Measurements from ENCODE around the gene PRR20C.
"Not testable (repeated sequence)": the region's sequence is repeated elsewhere in the genome, so short reads cannot be mapped to it uniquely, and the experiment has no call there.

The PRR20C gene

GRCh38 chr13:57148106-57148505, 5.8 kb upstream of the PRR20C start:
- not testable (repeated sequence) for H3K4me1 ChIP-seq (ENCODE audit: control insufficient read depth in 2 of 2, insufficient read depth in 2 of 2, low read length in 2 of 2); H3K27me3 ChIP-seq (ENCODE audit: control insufficient read depth in 2 of 2, insufficient read depth in 2 of 2, low read length in 2 of 2); H3K27ac ChIP-seq (ENCODE audit: low read depth in 2 of 2, low read length in 2 of 2); H3K9me3 ChIP-seq (ENCODE audit: control insufficient read depth in 2 of 2, low read length in 2 of 2); H3K4me3 ChIP-seq (ENCODE audit: low read length in 2 of 2); H3K36me3 ChIP-seq (ENCODE audit: control insufficient read depth in 2 of 2, insufficient read depth in 2 of 2, low read length in 2 of 2); H3K9ac ChIP-seq (ENCODE audit: low read depth in 1 of 2, low read length in 2 of 2)

- not testable (repeated sequence) for H3K36me3 ChIP-seq (ENCODE audit: control insufficient read depth in 2 of 2, insufficient read depth in 2 of 2, low read length in 2 of 2); H3K4me3 ChIP-seq (ENCODE audit: low read length in 2 of 2); H3K4me1 ChIP-seq (ENCODE audit: control insufficient read depth in 2 of 2, insufficient read depth in 2 of 2, low read length in 2 of 2); H3K27ac ChIP-seq (ENCODE audit: low read depth in 2 of 2, low read length in 2 of 2); H3K27me3 ChIP-seq (ENCODE audit: control insufficient read depth in 2 of 2, insufficient read depth in 2 of 2, low read length in 2 of 2); H3K9me3 ChIP-seq (ENCODE audit: control insufficient read depth in 2 of 2, low read length in 2 of 2); H3K9ac ChIP-seq (ENCODE audit: low read depth in 1 of 2, low read length in 2 of 2)
Measured at GRCh38 chr13:57160332-57160731, 6.5 kb downstream of the PRR20C start, which contains the start of gene PRR20D. PRR20D (plus strand) TSS chr13:57160632; CDS start chr13:57161019, 387 bp downstream.

- not testable (repeated sequence) for H3K4me1 ChIP-seq (ENCODE audit: control insufficient read depth in 2 of 2, insufficient read depth in 2 of 2, low read length in 2 of 2); H3K27ac ChIP-seq (ENCODE audit: low read depth in 2 of 2, low read length in 2 of 2); H3K36me3 ChIP-seq (ENCODE audit: control insufficient read depth in 2 of 2, insufficient read depth in 2 of 2, low read length in 2 of 2); H3K9me3 ChIP-seq (ENCODE audit: control insufficient read depth in 2 of 2, low read length in 2 of 2); H3K9ac ChIP-seq (ENCODE audit: low read depth in 1 of 2, low read length in 2 of 2); H3K27me3 ChIP-seq (ENCODE audit: control insufficient read depth in 2 of 2, insufficient read depth in 2 of 2, low read length in 2 of 2); H3K4me3 ChIP-seq (ENCODE audit: low read length in 2 of 2)
Measured at GRCh38 chr13:57166897-57167296, 13.0 kb downstream of the PRR20C start, which contains the start of gene PRR20E. PRR20E (plus strand) TSS chr13:57167197; CDS start chr13:57167584, 387 bp downstream.

GRCh38 chr13:57191667-57192066, 37.8 kb downstream of the PRR20C start:
- Histone ChIP-seq H3K36me3 (ENCODE audit: control insufficient read depth in 2 of 2, insufficient read depth in 2 of 2, low read length in 2 of 2) (no peaks in the 10 kb centered on the region), H3K27ac (ENCODE audit: low read depth in 2 of 2, low read length in 2 of 2) (no peak overlapping the region), H3K9ac (ENCODE audit: low read depth in 1 of 2, low read length in 2 of 2) (no peak overlapping the region), H3K9me3 (ENCODE audit: control insufficient read depth in 2 of 2, low read length in 2 of 2) (no peaks in the 10 kb centered on the region), H3K4me3 (ENCODE audit: low read length in 2 of 2) (no peak overlapping the region), H3K27me3 (ENCODE audit: control insufficient read depth in 2 of 2, insufficient read depth in 2 of 2, low read length in 2 of 2) (no peaks in the 10 kb centered on the region), H3K4me1 (ENCODE audit: control insufficient read depth in 2 of 2, insufficient read depth in 2 of 2, low read length in 2 of 2) (no peaks in the 10 kb centered on the region)

All from mucosa of rectum (tissue), 2 donors.